Progenitor cell of endocrine pancreas (in vitro differentiated cells): Measurements from ENCODE around the gene FGFR2. TPM values are rescaled to one million over a fixed set of nuclear protein-coding genes. Genes with fewer than 3 reads are reported as not detected.

ENCODE experiments used
- DNase-seq: peaks from one replicate; pipeline ENCODE4 v3.0.0; 2021; ENCODE audit warnings: low spot score; ENCODE audit not compliant: unreplicated experiment
- H3K27ac Mint-ChIP-seq: 2 replicates; pipeline ENCODE4 v1.8.0; 2021; ENCODE audit warnings: mild to moderate bottlenecking, moderate library complexity, mixed read lengths
- H3K27me3 Mint-ChIP-seq: 2 replicates; pipeline ENCODE4 v1.8.0; 2021; ENCODE audit warnings: mixed read lengths
- H3K36me3 Mint-ChIP-seq: 2 replicates; pipeline ENCODE4 v1.8.0; 2022; ENCODE audit warnings: mixed read lengths; ENCODE audit not compliant: insufficient read depth
- H3K4me1 Mint-ChIP-seq: 2 replicates; pipeline ENCODE4 v1.8.0; 2021; ENCODE audit warnings: low read depth, mixed read lengths
- H3K4me3 Mint-ChIP-seq: 2 replicates; pipeline ENCODE4 v1.8.0; 2021; ENCODE audit warnings: low read depth, mild to moderate bottlenecking, moderate library complexity, mixed read lengths
- H3K9me3 Mint-ChIP-seq: 2 replicates; pipeline ENCODE4 v1.8.0; 2021; ENCODE audit warnings: low read depth, mixed read lengths
- total RNA-seq: library from RNA; stranded (reverse); gene quantifications from 2 replicates; pipeline ENCODE4 v1.2.1, GENCODE V29; 2021
- TF ChIP-seq, protein P1 (sequence below): fragments of 200-600 bp; sonication (generic); IDR thresholded peaks from one replicate; pipeline ENCODE4 v1.5.0; 2021; ENCODE audit warnings: antibody characterized with exemption, mild to moderate bottlenecking; ENCODE audit not compliant: unreplicated experiment

Gene FGFR2
- total RNA-seq, 1 donor from 2014 or later: 146 TPM

DNA sequence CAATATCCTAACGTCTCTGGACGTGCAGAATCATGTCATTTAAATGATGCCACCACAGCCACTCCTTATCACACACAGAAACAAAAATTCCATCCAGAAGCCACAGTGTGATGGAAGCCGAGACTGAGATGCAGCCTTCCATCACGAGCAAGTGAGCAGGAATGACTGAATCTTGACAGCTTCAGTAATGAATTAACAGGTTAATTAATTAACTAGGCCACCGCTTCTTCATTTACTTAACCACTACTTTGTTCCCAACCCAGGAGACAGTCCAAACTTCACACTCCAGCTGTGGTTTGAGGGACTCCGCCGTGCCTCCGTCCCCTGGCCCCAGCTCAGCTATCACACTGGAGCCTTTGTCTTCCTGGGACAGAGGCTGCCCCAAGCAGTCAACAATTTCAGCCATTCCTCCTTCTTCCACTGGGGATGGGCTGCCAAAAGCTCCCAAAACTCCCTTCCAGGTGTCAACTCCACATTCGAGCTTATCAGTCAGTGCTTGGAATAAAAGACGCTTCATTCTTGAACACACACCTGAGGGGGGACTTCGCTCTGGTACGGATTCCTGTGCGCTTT is 65.9 kb downstream of the FGFR2 start:
- peak overlapping the region; percentile 87 for H3K27ac Mint-ChIP-seq
- H3K9me3 Mint-ChIP-seq: no peaks in the 10 kb centered on the region
- H3K27me3 Mint-ChIP-seq: no peaks in the 10 kb centered on the region
- H3K4me1 Mint-ChIP-seq: peaks cover 51% of the 10 kb centered on the region
- no peak for DNase-seq
- H3K36me3 Mint-ChIP-seq: peaks cover 37% of the 10 kb centered on the region
- H3K4me3 Mint-ChIP-seq: no peak overlapping the region
- TF ChIP-seq, protein P1, sequence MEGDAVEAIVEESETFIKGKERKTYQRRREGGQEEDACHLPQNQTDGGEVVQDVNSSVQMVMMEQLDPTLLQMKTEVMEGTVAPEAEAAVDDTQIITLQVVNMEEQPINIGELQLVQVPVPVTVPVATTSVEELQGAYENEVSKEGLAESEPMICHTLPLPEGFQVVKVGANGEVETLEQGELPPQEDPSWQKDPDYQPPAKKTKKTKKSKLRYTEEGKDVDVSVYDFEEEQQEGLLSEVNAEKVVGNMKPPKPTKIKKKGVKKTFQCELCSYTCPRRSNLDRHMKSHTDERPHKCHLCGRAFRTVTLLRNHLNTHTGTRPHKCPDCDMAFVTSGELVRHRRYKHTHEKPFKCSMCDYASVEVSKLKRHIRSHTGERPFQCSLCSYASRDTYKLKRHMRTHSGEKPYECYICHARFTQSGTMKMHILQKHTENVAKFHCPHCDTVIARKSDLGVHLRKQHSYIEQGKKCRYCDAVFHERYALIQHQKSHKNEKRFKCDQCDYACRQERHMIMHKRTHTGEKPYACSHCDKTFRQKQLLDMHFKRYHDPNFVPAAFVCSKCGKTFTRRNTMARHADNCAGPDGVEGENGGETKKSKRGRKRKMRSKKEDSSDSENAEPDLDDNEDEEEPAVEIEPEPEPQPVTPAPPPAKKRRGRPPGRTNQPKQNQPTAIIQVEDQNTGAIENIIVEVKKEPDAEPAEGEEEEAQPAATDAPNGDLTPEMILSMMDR: no peak

DNA sequence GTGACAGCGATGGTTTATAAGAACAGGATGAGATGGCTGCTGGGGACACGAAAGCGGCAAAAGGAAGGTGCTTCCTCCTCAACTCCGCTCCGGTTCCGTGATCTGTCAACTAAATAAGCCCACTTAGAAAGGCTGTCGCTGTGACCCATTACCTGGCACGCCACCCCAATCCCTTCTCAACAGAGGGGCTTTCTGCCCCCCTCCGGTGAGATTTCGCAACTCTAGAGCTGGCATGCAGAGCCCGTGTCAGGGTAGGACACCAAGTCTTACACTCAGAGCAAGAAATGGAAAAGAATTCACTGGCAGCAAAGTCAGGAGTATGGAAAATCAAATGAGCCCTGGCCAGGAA is 66.4 kb downstream of the FGFR2 start:
- H3K4me1 Mint-ChIP-seq: peaks cover 57% of the 10 kb centered on the region
- DNase-seq: no peak

DNA sequence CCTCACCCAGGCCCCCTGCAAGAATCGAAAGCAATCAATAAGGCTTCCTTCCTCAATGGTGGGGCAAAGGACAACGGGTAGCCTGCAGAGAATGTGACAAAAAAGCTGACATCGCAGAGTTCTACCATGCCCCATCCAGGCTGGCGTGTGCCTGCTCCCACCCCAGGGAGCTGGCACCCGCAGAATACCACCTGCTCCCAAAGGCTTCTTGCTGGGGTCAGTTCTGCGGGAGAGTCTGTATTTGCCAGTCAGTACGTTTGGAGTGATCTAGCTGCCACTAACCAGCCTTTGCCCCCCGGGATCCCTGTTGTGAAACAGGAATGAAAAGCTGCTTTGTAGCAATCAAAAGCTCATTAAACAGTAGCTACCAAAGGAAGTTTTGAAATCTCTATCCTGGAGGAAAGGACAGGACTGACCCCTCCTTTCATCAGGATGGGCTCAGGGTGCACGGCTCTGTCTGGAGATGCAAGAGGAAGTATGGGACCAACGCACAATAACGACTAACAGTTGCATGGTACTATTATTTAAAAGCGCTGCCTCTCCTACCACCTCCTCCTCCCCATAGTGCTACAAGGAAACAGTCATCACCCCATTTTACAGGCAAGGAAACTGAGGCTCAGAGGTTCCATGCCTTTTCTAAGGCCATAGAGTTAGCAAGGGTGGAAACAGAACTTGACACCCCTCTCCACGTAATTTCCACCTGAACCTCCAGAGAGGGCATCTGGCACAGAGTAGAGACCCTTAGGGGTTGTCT is 67.0 kb downstream of the FGFR2 start:
- Mint-ChIP-seq H3K9me3 (no peaks in the 10 kb centered on the region), H3K27ac (peak overlapping the region; percentile 83), H3K4me1 (peaks cover 62% of the 10 kb centered on the region), H3K36me3 (peaks cover 33% of the 10 kb centered on the region), H3K27me3 (no peaks in the 10 kb centered on the region), H3K4me3 (peak overlapping the region; percentile 5)
- DNase-seq: no peak
- TF ChIP-seq, protein P1: no peak

More for the DNA sequence above, 66.4 kb downstream of the FGFR2 start:
- Mint-ChIP-seq H3K27me3 (no peaks in the 10 kb centered on the region), H3K4me3 (no peak overlapping the region), H3K9me3 (no peaks in the 10 kb centered on the region), H3K27ac (peak overlapping the region; percentile 82), H3K36me3 (peaks cover 34% of the 10 kb centered on the region)
- TF ChIP-seq, protein P1: no peak

DNA sequence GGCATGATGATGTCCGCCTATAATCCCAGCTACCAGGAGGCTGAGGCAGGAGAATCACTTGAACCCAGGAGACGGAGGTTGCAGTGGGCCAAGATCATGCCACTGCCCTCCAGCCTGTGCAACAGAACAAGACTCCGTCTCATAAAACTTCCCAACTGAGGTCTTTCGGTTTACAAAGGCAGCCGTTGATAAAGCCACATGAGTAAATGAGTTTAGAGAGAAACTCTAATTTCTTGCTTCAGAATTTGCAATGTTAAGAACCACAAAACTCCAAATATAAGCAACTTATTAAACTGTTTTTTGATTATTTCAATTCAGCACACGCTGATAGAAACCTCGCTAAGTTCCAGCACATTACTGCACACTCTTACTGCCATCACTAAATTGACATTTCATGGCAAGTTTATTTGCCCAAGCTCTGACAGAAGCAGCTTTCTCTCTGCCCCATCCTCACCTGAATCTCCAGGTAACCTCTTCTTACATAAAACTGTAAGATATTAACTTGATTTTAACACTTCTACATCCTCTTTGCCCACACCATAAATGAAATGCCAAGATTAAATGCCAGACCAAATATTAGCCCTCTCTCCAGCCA is 67.7 kb downstream of the FGFR2 start:
- no peak for DNase-seq
- Mint-ChIP-seq H3K36me3 (peaks cover 31% of the 10 kb centered on the region), H3K27me3 (no peaks in the 10 kb centered on the region), H3K4me1 (peaks cover 69% of the 10 kb centered on the region), H3K9me3 (no peaks in the 10 kb centered on the region), H3K27ac (peak overlapping the region; percentile 83), H3K4me3 (peak overlapping the region; percentile 5)
- TF ChIP-seq, protein P1: no peak

DNA sequence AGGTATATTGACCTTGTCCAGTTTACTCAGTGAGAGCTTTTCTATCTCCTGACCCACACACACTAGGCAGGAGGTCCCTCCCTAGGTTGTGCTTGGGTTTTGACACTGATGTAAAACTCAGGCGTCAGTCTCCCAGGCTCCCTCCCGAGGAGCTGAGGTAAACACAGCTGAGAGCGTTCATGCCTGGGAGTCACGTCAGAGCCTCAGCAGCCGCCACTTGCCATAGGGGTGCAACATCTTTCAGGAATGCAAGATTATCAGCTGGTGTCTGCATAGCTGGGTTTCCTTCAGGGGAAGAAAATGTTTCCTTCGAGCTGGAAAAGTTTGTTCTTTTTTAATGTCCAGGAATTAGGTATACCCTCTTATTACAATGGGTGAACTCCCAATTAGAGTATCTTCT is 70.6 kb downstream of the FGFR2 start:
- DNase-seq: no peak
- peaks cover 26% of the 10 kb centered on the region for H3K36me3 Mint-ChIP-seq
- TF ChIP-seq, protein P1: no peak
- H3K27me3 Mint-ChIP-seq: no peaks in the 10 kb centered on the region
- H3K27ac Mint-ChIP-seq: peak overlapping the region; percentile 94
- peaks cover 89% of the 10 kb centered on the region for H3K4me1 Mint-ChIP-seq
- no peak overlapping the region for H3K4me3 Mint-ChIP-seq
- H3K9me3 Mint-ChIP-seq: no peaks in the 10 kb centered on the region
